Panc1 (cell line): Measurements from ENCODE around the gene DOCK1.

Source experiments
- CTCF ChIP-seq: fragments of 450-650 bp; IDR thresholded peaks from 2 replicates; pipeline ENCODE4 v1.5.1; 2017; ENCODE audit warnings: mild to moderate bottlenecking
- POLR2AphosphoS5 ChIP-seq: IDR thresholded peaks from 2 replicates; pipeline ENCODE4 v1.6.1; 2012; ENCODE audit warnings: mild to moderate bottlenecking, low read depth, low read length, moderate library complexity
- SIN3A ChIP-seq: IDR thresholded peaks from 2 replicates; pipeline ENCODE4 v1.6.1; 2012; ENCODE audit warnings: low read depth, mild to moderate bottlenecking, low read length, moderate library complexity, borderline replicate concordance; ENCODE audit not compliant: insufficient read depth
- TCF7L2 ChIP-seq: IDR thresholded peaks from 2 replicates; pipeline ENCODE4 v1.6.1; 2011; ENCODE audit warnings: mild to moderate bottlenecking, low read depth, low read length, inconsistent platforms

- TF ChIP-seq CTCF, result no peak
- no peak for TF ChIP-seq SIN3A
- no peak for TF ChIP-seq POLR2AphosphoS5
- no peak for TF ChIP-seq TCF7L2
Measured at GRCh38 chr10:127014671-127015070, 109.4 kb downstream of the DOCK1 start.
